ENCODE data around the gene HTATIP2.
"Not testable (repeated sequence)": the region's sequence is repeated elsewhere in the genome, so short reads cannot be mapped to it uniquely, and the experiment has no call there.

Gene HTATIP2

GRCh38 chr11:20373147-20373546, 9.6 kb downstream of the HTATIP2 start:
- Histone ChIP-seq H3K9ac (ENCODE audit: low read length) (no peak overlapping the region), H3K36me3 (ENCODE audit: insufficient read depth, low read length) (peaks cover 5% of the 10 kb centered on the region), H3K27ac (ENCODE audit: low read depth, low read length) (no peak overlapping the region)

DNA sequence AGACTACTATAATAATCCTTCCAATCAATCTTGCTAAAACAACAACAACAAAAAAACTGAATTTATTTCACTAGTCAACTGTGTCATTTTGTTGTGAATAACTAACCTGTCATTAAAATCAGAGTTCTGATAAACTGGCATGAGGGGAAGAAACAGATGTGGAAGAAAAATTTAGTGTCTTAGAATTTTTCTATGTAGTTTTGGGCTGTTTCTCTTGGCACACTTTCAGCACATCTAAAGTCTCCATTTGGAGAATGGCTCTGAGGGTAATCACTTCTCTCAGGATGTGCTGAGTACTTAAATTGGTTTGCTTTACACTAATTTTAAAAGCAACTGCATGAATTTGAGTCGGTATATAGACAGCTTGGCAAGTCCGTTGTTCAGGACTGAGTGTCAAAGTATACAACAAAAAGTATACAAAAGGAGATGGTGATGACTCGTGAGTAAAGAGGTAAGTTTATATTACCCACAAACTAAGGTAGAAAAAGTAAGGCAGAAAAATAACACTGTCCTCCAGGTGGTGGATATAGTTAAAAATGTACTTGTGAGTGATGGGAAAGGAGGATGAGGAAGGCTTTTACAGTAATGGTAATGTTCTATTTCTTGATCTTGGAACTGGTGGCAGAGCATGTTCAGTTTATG, 10.2 kb downstream of the HTATIP2 start:
- Histone ChIP-seq H3K4me3 (ENCODE audit: low read depth in 1 of 2, low read length in 2 of 2) (no peak overlapping the region), H3K4me1 (ENCODE audit: insufficient read depth, low read length) (no peaks in the 10 kb centered on the region), H3K9ac (ENCODE audit: low read length) (no peak overlapping the region), H3K27ac (ENCODE audit: low read depth, low read length) (no peak overlapping the region), H3K9me3 (ENCODE audit: low read length) (no peaks in the 10 kb centered on the region), H3K36me3 (ENCODE audit: insufficient read depth, low read length) (peaks cover 5% of the 10 kb centered on the region), H3K27me3 (ENCODE audit: control insufficient read depth in 1 of 2, insufficient read depth in 2 of 2, low read length in 2 of 2) (no peaks in the 10 kb centered on the region)

More at GRCh38 chr11:20373147-20373546, 9.6 kb downstream of the HTATIP2 start:
- Histone ChIP-seq H3K4me1 (ENCODE audit: insufficient read depth, low read length) (no peaks in the 10 kb centered on the region), H3K9me3 (ENCODE audit: low read length) (no peaks in the 10 kb centered on the region), H3K4me3 (ENCODE audit: low read depth in 1 of 2, low read length in 2 of 2) (no peak overlapping the region), H3K27me3 (ENCODE audit: control insufficient read depth in 1 of 2, insufficient read depth in 2 of 2, low read length in 2 of 2) (no peaks in the 10 kb centered on the region)

GRCh38 chr11:20374741-20375300, 11.3 kb downstream of the HTATIP2 start:
- no peaks in the 10 kb centered on the region for H3K4me1 ChIP-seq (ENCODE audit: insufficient read depth, low read length)
- no peak overlapping the region for H3K4me3 ChIP-seq (ENCODE audit: low read depth in 1 of 2, low read length in 2 of 2)
- H3K9ac ChIP-seq (ENCODE audit: low read length) = no peak overlapping the region
- no peaks in the 10 kb centered on the region for H3K27me3 ChIP-seq (ENCODE audit: control insufficient read depth in 1 of 2, insufficient read depth in 2 of 2, low read length in 2 of 2)
- peaks cover 6% of the 10 kb centered on the region for H3K36me3 ChIP-seq (ENCODE audit: insufficient read depth, low read length)
- H3K9me3 ChIP-seq (ENCODE audit: low read length) = no peaks in the 10 kb centered on the region
- no peak overlapping the region for H3K27ac ChIP-seq (ENCODE audit: low read depth, low read length)

DNA sequence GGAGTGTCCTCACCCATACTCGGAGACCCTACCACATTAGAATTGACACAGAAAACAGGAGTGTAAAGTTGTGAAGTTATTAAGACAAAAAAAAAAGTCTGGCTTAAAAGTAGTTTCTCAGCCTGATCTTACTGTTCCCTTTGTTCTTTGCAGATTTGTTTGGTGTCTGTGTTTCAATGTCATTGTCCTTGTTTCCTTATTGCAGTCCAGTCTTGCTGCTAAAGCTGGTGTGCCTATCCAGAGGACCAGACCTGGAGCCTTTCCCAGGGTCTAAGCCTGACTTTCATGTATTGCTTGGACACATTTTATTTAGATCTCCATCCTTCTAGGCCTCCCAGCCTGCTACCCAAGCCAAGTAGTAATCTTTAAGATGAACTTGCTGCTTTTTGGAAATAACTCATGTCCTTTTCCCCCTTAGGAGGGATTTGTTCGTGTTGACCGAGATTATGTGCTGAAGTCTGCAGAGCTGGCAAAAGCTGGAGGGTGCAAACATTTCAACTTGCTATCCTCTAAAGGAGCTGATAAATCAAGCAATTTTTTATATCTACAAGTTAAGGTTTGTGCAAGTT, 12.7 kb downstream of the HTATIP2 start:
- H3K4me1 ChIP-seq (ENCODE audit: insufficient read depth, low read length) = no peaks in the 10 kb centered on the region
- H3K4me3 ChIP-seq (ENCODE audit: low read depth in 1 of 2, low read length in 2 of 2) = no peak overlapping the region
- H3K36me3 ChIP-seq (ENCODE audit: insufficient read depth, low read length) = peaks cover 10% of the 10 kb centered on the region
- H3K27ac ChIP-seq (ENCODE audit: low read depth, low read length) = no peak overlapping the region
- H3K27me3 ChIP-seq (ENCODE audit: control insufficient read depth in 1 of 2, insufficient read depth in 2 of 2, low read length in 2 of 2) = no peaks in the 10 kb centered on the region
- H3K9me3 ChIP-seq (ENCODE audit: low read length) = no peaks in the 10 kb centered on the region
- H3K9ac ChIP-seq (ENCODE audit: low read length) = no peak overlapping the region

- H3K27me3 ChIP-seq (ENCODE audit: control insufficient read depth in 1 of 2, insufficient read depth in 2 of 2, low read length in 2 of 2); H3K4me3 ChIP-seq (ENCODE audit: low read depth in 1 of 2, low read length in 2 of 2); H3K36me3 ChIP-seq (ENCODE audit: insufficient read depth, low read length); H3K9ac ChIP-seq (ENCODE audit: low read length); H3K9me3 ChIP-seq (ENCODE audit: low read length); H3K27ac ChIP-seq (ENCODE audit: low read depth, low read length): not testable (repeated sequence)
- peaks cover 13% of the 10 kb centered on the region for H3K4me1 ChIP-seq (ENCODE audit: insufficient read depth, low read length)
Measured at GRCh38 chr11:20385996-20386395, 22.5 kb downstream of the HTATIP2 start.

- Histone ChIP-seq H3K9ac (ENCODE audit: low read length) (peak within 1 kb of the TSS; percentile 74), H3K4me1 (ENCODE audit: insufficient read depth, low read length) (peaks cover 13% of the 10 kb centered on the region), H3K36me3 (ENCODE audit: insufficient read depth, low read length) (peaks cover 5% of the 10 kb centered on the region), H3K27ac (ENCODE audit: low read depth, low read length) (peak within 1 kb of the TSS; percentile 96), H3K27me3 (ENCODE audit: control insufficient read depth in 1 of 2, insufficient read depth in 2 of 2, low read length in 2 of 2) (no peaks in the 10 kb centered on the region), H3K9me3 (ENCODE audit: low read length) (no peaks in the 10 kb centered on the region), H3K4me3 (ENCODE audit: low read depth in 1 of 2, low read length in 2 of 2) (peak within 1 kb of the TSS; percentile 76 to 95)
Measured at GRCh38 chr11:20387261-20388095, 24.0 kb downstream of the HTATIP2 start, which contains the start of gene PRMT3. PRMT3 (plus strand) TSS chr11:20387716; CDS start chr11:20387747, 31 bp downstream.

GRCh38 chr11:20388096-20389055, 24.9 kb downstream of the HTATIP2 start:
- Histone ChIP-seq H3K9me3 (ENCODE audit: low read length) (no peaks in the 10 kb centered on the region), H3K27me3 (ENCODE audit: control insufficient read depth in 1 of 2, insufficient read depth in 2 of 2, low read length in 2 of 2) (no peaks in the 10 kb centered on the region)

GRCh38 chr11:20397281-20397680, 33.8 kb downstream of the HTATIP2 start:
- no peak overlapping the region for H3K9ac ChIP-seq (ENCODE audit: low read length)
- no peaks in the 10 kb centered on the region for H3K27me3 ChIP-seq (ENCODE audit: control insufficient read depth in 1 of 2, insufficient read depth in 2 of 2, low read length in 2 of 2)
- H3K4me3 ChIP-seq (ENCODE audit: low read depth in 1 of 2, low read length in 2 of 2) = no peak overlapping the region
- H3K4me1 ChIP-seq (ENCODE audit: insufficient read depth, low read length) = no peaks in the 10 kb centered on the region
- H3K9me3 ChIP-seq (ENCODE audit: low read length) = no peaks in the 10 kb centered on the region
- H3K36me3 ChIP-seq (ENCODE audit: insufficient read depth, low read length) = no peaks in the 10 kb centered on the region
- no peak overlapping the region for H3K27ac ChIP-seq (ENCODE audit: low read depth, low read length)

More at GRCh38 chr11:20388096-20389055, 24.9 kb downstream of the HTATIP2 start:
- H3K4me1 ChIP-seq (ENCODE audit: insufficient read depth, low read length) = peaks cover 13% of the 10 kb centered on the region
- peak overlapping the region; percentile 76 to 95 for H3K4me3 ChIP-seq (ENCODE audit: low read depth in 1 of 2, low read length in 2 of 2)
- no peaks in the 10 kb centered on the region for H3K36me3 ChIP-seq (ENCODE audit: insufficient read depth, low read length)
- peak overlapping the region; percentile 79 for H3K27ac ChIP-seq (ENCODE audit: low read depth, low read length)
- peak overlapping the region; percentile 68 for H3K9ac ChIP-seq (ENCODE audit: low read length)

GRCh38 chr11:20399498-20399897, 36.0 kb downstream of the HTATIP2 start:
- no peak overlapping the region for H3K27ac ChIP-seq (ENCODE audit: low read depth, low read length)
- no peaks in the 10 kb centered on the region for H3K4me1 ChIP-seq (ENCODE audit: insufficient read depth, low read length)
- H3K36me3 ChIP-seq (ENCODE audit: insufficient read depth, low read length) = no peaks in the 10 kb centered on the region
- no peak overlapping the region for H3K4me3 ChIP-seq (ENCODE audit: low read depth in 1 of 2, low read length in 2 of 2)
- no peaks in the 10 kb centered on the region for H3K9me3 ChIP-seq (ENCODE audit: low read length)
- no peaks in the 10 kb centered on the region for H3K27me3 ChIP-seq (ENCODE audit: control insufficient read depth in 1 of 2, insufficient read depth in 2 of 2, low read length in 2 of 2)
- no peak overlapping the region for H3K9ac ChIP-seq (ENCODE audit: low read length)

DNA sequence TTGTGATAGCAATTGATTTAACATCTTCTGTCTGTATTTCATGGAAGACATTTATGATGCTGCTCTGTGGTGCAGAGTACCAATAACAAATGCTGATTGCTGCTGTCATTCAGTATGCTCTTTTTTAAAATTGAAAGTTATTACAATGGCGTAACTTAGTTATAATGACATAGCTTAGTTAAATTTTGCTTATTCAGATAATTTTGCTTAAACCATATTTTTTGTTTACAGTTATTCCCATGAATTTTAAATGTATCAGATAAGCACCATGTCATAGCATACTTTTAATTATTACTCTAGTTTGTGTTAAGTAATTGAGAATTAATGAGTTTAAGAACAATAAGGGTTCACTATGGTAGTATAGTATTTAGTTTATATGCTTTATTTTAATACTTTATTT, 39.5 kb downstream of the HTATIP2 start:
- no peaks in the 10 kb centered on the region for H3K4me1 ChIP-seq (ENCODE audit: insufficient read depth, low read length)
- no peaks in the 10 kb centered on the region for H3K9me3 ChIP-seq (ENCODE audit: low read length)
- no peak overlapping the region for H3K4me3 ChIP-seq (ENCODE audit: low read depth in 1 of 2, low read length in 2 of 2)
- H3K27ac ChIP-seq (ENCODE audit: low read depth, low read length) = no peak overlapping the region
- no peak overlapping the region for H3K9ac ChIP-seq (ENCODE audit: low read length)
- no peaks in the 10 kb centered on the region for H3K27me3 ChIP-seq (ENCODE audit: control insufficient read depth in 1 of 2, insufficient read depth in 2 of 2, low read length in 2 of 2)
- peaks cover 8% of the 10 kb centered on the region for H3K36me3 ChIP-seq (ENCODE audit: insufficient read depth, low read length)

Data from muscle layer of colon (tissue), 2 donors.